Aorta (tissue), 5 donors: Measurements from ENCODE around the gene ATP8B1. TPM values are rescaled to one million over a fixed set of nuclear protein-coding genes. Genes with fewer than 3 reads are reported as not detected.

Source experiments
- ATAC-seq: fragments of 200-7000 bp; cut with Tn5 transposase; one replicate; pipeline ENCODE4 v1.9.1; 2022; ENCODE audit warnings: moderate library complexity; ENCODE audit not compliant: low FRiP score
- DNase-seq, 2 donors: peaks; one replicate each; pipeline ENCODE4 v3.0.0-alpha.2; 2020
- H3K27ac ChIP-seq, 2 donors: one replicate each; pipeline ENCODE4 v1.5.1; 2013; ENCODE audit warnings: low read length in 2 of 2, mild to moderate bottlenecking in 2 of 2, moderate library complexity in 2 of 2, control low read depth in 1 of 2, inconsistent platforms in 1 of 2, low read depth in 1 of 2
- H3K27me3 ChIP-seq, 2 donors: one replicate each; pipeline ENCODE4 v1.6.1; 2013; ENCODE audit warnings: control low read depth in 1 of 2, low read length in 1 of 2, mild to moderate bottlenecking in 1 of 2, moderate library complexity in 1 of 2; ENCODE audit not compliant: insufficient read depth in 2 of 2, control insufficient read depth in 1 of 2
- H3K36me3 ChIP-seq, 2 donors: one replicate each; pipeline ENCODE4 v1.6.1; 2013; ENCODE audit warnings: control low read depth in 1 of 2, low read length in 1 of 2, mild to moderate bottlenecking in 1 of 2; ENCODE audit not compliant: insufficient read depth in 2 of 2, control insufficient read depth in 1 of 2
- H3K4me1 ChIP-seq, 2 donors: one replicate each; pipeline ENCODE4 v1.6.1; 2013; ENCODE audit warnings: low read length in 2 of 2, control low read depth in 1 of 2, mild to moderate bottlenecking in 1 of 2, moderate library complexity in 1 of 2; ENCODE audit not compliant: insufficient read depth in 2 of 2, control insufficient read depth in 1 of 2
- H3K4me3 ChIP-seq, 2 donors: one replicate each; pipeline ENCODE4 v1.5.1; 2013; ENCODE audit warnings: low read length in 2 of 2, control low read depth in 1 of 2, mild to moderate bottlenecking in 1 of 2
- H3K9me3 ChIP-seq: one replicate; pipeline ENCODE4 v1.6.1; 2013; ENCODE audit warnings: mild to moderate bottlenecking, low read length; ENCODE audit not compliant: control insufficient read depth
- WGBS, 2 donors: extraction: QIAGEN DNeasy Blood & Tissue Kit; methylation state at CpG; one replicate each; pipeline ENCODE4 v1.1.7; 2013; 5-methylcytosine and 5-hydroxymethylcytosine counted together
- intact Hi-C, 2 donors: fragments of 100-400 bp; cut with DNase I; formaldehyde crosslinking; loops; one replicate each; pipeline versions ENCODE4 v1.14.2 to v1.15.0; 2022
- polyA plus RNA-seq, 2 donors: library from polyadenylated mRNA; stranded (reverse); fragments of 200-250 nt; gene quantifications; one replicate each; pipeline ENCODE4 v1.2.3, GENCODE V29; 2013
- total RNA-seq, 2 donors: library from RNA; stranded (reverse); fragmentation: NEBNext Ultra II Directional; extraction: Animal tissue kit (Norgen Biotek cat#: 25700); gene quantifications; one replicate each; pipeline ENCODE4 v1.2.1, GENCODE V29; 2021
- donor health status: healthy with polysubstance abuse.
- donor health status: Bipolar disorder and iron deficiency.
- donor health status: DM: no; HTN: no; CAD: no.
- donor health status: DM: no; HTN: no; CAD: no.
- donor health status: DM: yes; HTN: yes; CAD: no.

ATP8B1 gene
- total and polyA plus RNA-seq, 4 donors, result 11.6 to 101 (median 54.8) TPM

DNA sequence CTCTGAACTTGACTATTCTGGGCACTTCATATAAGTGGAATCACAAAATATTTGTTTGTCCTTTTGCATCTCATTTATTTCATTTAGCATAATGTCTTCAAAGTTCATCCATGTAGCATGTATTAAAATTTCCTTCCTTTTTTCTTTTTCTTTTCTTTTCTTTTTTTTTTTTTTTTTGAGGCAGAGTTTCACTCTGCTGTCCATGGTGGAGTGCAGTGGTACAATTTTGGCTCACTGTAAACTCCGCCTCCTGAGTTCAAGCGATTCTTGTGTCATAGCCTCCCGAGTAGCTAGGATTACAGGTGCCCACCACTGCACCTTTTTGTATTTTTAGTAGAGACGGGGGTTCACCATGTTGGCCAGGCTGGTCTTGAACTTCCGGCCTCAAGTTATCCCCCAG, 11.9 kb downstream of the ATP8B1 start:
- H3K27ac ChIP-seq, result no peak overlapping the region
- 81% methylated on average over 5 of the region's 5 CpGs for WGBS, 2 donors

DNA sequence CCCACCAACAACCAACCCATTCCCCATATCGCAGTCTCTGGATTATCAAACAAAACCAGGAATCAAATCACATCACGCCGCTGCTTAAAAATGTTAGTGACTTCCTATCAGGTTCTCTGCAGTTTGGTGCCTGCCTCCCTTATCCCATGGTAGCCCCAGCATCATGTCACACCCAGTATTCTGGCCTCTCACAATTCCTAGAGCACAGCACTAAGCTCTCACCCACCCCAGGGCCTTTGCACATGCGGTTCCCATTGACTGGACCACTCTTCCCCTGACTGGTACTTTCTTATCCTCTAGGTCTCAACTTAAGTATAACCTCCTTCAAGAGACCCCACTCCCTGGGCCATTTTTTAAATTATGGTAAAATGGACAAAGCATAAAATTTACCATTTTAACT, 12.8 kb downstream of the ATP8B1 start:
- no peaks in the 10 kb centered on the region for H3K36me3 ChIP-seq
- no peak overlapping the region for H3K4me3 ChIP-seq
- H3K27ac ChIP-seq, result no peak overlapping the region
- WGBS, 2 donors, result 95 to 96% methylated on average over 4 of the region's 4 CpGs
- H3K9me3 ChIP-seq, result no peaks in the 10 kb centered on the region
- intact Hi-C loops, result loop anchor here in 1 of 2 donors (5.0 kb wide), 1 partner anchor 43 kb away; no protein-coding TSS in a partner anchor
- peaks cover 6 to 9% of the 10 kb centered on the region in 2 donors for H3K4me1 ChIP-seq
- H3K27me3 ChIP-seq, result no peaks in the 10 kb centered on the region
- ATAC-seq (no peak), DNase-seq (no peak)

More for the DNA sequence above, 11.9 kb downstream of the ATP8B1 start:
- Histone ChIP-seq H3K36me3 (no peaks in the 10 kb centered on the region), H3K4me3 (no peak overlapping the region), H3K4me1 (peaks cover 6 to 9% of the 10 kb centered on the region in 2 donors), H3K27me3 (no peaks in the 10 kb centered on the region), H3K9me3 (no peaks in the 10 kb centered on the region)
- DNase-seq (no peak), ATAC-seq (no peak)
- intact Hi-C loops, result loop anchor here in 1 of 2 donors (5.0 kb wide), 1 partner anchor 44 kb away; no protein-coding TSS in a partner anchor

DNA sequence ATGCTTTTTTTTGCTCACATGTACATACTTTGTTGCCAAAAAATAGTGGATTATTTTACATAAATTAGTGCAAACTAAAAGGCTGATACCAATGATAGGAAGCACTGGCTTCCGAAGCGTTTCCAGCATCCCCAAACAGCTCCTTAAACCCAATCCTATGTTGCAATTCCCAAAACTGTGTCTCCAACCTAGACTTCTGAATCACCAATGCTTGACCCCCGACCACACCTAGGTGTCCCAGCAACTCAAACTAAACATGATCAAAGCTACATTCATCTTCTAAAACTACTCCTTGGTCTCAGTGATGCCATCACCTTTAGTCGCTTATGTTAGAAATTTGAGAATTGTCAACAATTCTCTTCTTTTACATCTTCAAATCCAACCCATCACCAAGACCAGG, 13.4 kb downstream of the ATP8B1 start:
- peak overlapping the region; percentile 74 to 85 for H3K27ac ChIP-seq
- H3K9me3 ChIP-seq, result no peaks in the 10 kb centered on the region
- H3K4me1 ChIP-seq, result peaks cover 6 to 9% of the 10 kb centered on the region in 2 donors
- intact Hi-C loops, result loop anchor here in 1 of 2 donors (5.0 to 10.0 kb wide), 2 partner anchors 42 to 1205 kb away; no protein-coding TSS in a partner anchor
- H3K27me3 ChIP-seq, result no peaks in the 10 kb centered on the region
- WGBS, 2 donors, result 84 to 85% methylated on average over 4 of the region's 4 CpGs
- no peak for ATAC-seq
- no peak for DNase-seq
- no peak overlapping the region for H3K4me3 ChIP-seq
- no peaks in the 10 kb centered on the region for H3K36me3 ChIP-seq

DNA sequence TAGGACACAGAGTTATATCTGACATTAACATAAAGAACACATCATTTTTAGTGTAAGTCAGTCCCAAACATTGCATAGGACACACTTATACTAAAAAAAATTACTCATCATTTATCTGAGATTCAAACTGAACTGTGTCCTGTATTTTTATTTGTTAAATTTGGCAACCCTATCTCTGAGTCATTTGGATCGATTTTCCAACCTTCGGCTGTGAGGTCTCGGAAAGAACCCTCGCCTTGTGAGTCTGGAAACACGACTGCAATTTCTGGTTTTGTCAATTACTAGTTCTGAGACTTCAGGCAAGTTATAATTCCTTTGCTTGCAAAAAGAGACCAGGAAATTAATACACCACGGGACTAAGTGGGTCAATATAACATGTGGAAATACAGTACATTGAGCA, 14.0 kb downstream of the ATP8B1 start:
- Histone ChIP-seq H3K27ac (peak overlapping the region in 1 of 2 donors; percentile 74), H3K36me3 (no peaks in the 10 kb centered on the region), H3K27me3 (no peaks in the 10 kb centered on the region), H3K9me3 (no peaks in the 10 kb centered on the region), H3K4me3 (no peak overlapping the region), H3K4me1 (peaks cover 6 to 9% of the 10 kb centered on the region in 2 donors)
- DNase-seq (no peak), ATAC-seq (peak; percentile 49)
- 5 to 6% methylated on average over 6 of the region's 6 CpGs for WGBS, 2 donors
- intact Hi-C loops, result loop anchor here in 1 of 2 donors (10.0 kb wide), 1 partner anchor 1206 kb away; no protein-coding TSS in a partner anchor

DNA sequence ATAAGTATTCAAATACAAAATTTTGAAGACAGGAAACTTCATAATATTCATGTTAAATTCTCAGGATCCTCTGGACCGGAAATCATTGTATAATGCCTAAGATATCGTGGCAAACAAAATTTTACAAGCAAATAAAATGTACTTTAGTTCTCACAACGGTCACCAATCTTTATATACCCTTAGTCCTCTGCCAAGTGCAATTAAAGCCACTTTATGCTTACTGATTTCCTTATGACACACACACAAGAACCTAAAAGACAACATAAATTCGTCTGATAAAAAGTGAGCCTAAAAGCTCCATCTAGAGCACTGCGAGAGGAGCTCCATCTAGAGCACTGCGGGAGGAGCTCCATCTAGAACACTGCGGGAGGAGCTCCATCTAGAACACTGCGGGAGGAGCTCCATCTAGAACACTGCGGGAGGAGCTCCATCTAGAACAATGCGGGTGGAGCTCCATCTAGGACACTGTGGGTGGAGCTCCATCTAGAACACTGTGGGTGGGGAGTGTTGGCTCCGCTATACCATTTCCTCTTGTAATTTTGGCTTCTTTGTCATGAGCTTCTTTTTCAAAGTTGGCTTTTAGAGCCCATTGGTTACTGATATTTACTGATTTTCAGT, 15.9 kb downstream of the ATP8B1 start:
- WGBS, 2 donors, result 72 to 74% methylated on average over 11 of the region's 11 CpGs
- ATAC-seq (no peak), DNase-seq (no peak)
- H3K9me3 ChIP-seq, result no peaks in the 10 kb centered on the region
- H3K27ac ChIP-seq, result peak overlapping the region in 1 of 2 donors; percentile 60
- no peaks in the 10 kb centered on the region for H3K36me3 ChIP-seq
- peaks cover 6 to 11% of the 10 kb centered on the region in 2 donors for H3K4me1 ChIP-seq
- intact Hi-C loops, result loop anchor here in 1 of 2 donors (10.0 kb wide), 1 partner anchor 1208 kb away; no protein-coding TSS in a partner anchor
- no peak overlapping the region for H3K4me3 ChIP-seq
- no peaks in the 10 kb centered on the region for H3K27me3 ChIP-seq

DNA sequence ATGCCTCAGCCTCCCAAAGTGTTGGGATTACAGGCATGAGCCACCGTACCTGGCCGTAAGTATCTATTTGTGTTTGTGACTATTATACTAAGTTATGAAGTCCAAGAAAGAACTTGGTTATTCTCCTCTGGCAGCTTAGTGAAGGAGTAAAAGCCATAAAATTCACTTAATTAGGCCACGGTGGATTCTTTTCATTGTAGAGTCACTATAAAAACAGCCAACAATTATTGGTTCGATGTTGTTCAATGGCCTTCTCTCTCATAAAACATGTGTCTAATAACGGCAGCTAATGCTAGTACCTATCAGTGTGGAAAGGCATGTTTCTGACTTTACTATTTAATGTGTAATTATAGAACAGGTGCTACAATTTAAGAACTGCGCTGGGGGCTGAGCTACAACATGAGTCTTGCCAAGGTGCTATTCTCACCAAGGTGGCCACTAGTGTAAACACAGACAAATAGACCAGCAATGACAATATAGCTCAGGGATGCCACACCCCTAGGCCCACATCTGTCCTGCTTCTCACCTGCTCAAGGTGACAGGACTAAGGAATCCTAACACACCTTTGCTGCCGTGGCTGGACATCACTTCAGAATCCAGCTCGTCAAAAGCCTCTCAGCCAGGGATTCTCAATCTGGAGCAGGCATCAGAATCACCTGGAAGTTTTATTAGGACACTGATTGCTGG, 17.2 kb downstream of the ATP8B1 start:
- H3K27me3 ChIP-seq, result no peaks in the 10 kb centered on the region
- H3K9me3 ChIP-seq, result no peaks in the 10 kb centered on the region
- peaks cover 8 to 10% of the 10 kb centered on the region in 2 donors for H3K4me1 ChIP-seq
- H3K4me3 ChIP-seq, result no peak overlapping the region
- DNase-seq (no peak), ATAC-seq (no peak)
- H3K36me3 ChIP-seq, result no peaks in the 10 kb centered on the region
- intact Hi-C loops, result loop anchor here in 1 of 2 donors (10.0 kb wide), 1 partner anchor 1209 kb away; no protein-coding TSS in a partner anchor
- 55 to 63% methylated on average over 8 of the region's 8 CpGs for WGBS, 2 donors
- H3K27ac ChIP-seq, result peak overlapping the region; percentile 1 to 81

DNA sequence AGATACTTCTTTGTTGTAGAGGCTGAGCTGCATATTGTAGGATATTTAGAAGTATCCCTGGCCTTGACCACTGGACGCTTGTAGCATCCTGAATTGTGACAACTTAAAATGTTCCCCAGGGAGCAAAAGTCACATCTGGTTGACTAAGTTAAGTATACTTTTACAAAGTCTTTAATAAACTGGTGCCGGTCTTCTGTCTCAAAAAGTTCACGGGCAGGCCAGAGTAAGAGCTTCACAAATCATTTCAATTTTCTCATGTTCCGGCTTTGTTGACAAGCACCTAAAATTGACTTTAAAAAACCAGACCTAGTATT, 18.4 kb downstream of the ATP8B1 start:
- Histone ChIP-seq H3K4me3 (no peak overlapping the region), H3K27ac (peak overlapping the region; percentile 79 to 87), H3K27me3 (no peaks in the 10 kb centered on the region), H3K4me1 (peaks cover 6 to 10% of the 10 kb centered on the region in 2 donors), H3K9me3 (no peaks in the 10 kb centered on the region), H3K36me3 (no peaks in the 10 kb centered on the region)
- ATAC-seq, result no peak
- DNase-seq, result no peak
- 32 to 41% methylated on average over 4 of the region's 4 CpGs for WGBS, 2 donors
- intact Hi-C loops, result loop anchor here in 1 of 2 donors (10.0 kb wide), 1 partner anchor 1210 kb away; no protein-coding TSS in a partner anchor

DNA sequence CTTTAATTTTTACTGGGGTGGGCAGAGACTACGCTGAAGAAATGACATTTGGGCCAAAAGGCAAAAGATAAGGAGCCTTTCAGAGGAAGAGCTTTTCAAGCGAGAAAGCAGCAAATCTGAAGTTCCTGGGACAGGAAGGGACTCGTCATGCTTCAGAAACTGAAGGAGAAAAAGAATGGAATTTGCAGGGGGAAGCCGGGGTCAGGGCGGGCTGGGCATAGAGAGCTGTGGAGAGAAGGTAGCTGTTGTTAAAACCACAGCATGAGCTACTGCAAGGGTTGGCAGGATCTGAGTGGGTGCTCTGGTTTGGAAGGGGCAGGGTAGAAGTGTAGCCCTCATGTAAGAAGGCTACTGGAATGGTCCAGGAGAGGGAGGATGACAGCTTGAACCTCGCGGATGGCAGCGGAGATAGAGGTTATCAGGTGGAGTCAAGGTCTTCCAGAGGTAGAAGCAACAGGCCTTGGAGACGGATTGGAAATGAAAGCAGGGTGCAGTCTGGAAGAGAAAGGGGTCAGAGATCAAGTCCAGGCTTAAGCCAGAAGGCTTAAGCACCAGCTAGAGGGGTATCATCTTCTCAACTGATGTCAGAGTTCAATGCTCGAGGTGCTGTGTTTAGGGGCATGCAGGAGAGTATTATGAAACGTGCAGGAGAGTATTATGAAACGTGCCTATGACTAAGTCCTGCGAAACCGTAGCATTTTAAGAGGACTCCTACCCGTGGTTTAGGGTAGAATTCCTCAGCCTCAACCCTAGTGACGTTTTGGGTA, 18.9 kb downstream of the ATP8B1 start:
- no peak for DNase-seq
- intact Hi-C loops, result loop anchor here in 1 of 2 donors (10.0 kb wide), 1 partner anchor 1211 kb away; no protein-coding TSS in a partner anchor
- no peak for ATAC-seq
- Histone ChIP-seq H3K9me3 (no peaks in the 10 kb centered on the region), H3K27ac (peak overlapping the region; percentile 87 to 88), H3K27me3 (no peaks in the 10 kb centered on the region), H3K36me3 (no peaks in the 10 kb centered on the region), H3K4me3 (no peak overlapping the region), H3K4me1 (peaks cover 6 to 10% of the 10 kb centered on the region in 2 donors)
- 31 to 46% methylated on average over 16 of the region's 16 CpGs for WGBS, 2 donors
